ENCODE measurements around the gene NDUFB10.
A peak's percentile ranks its signal among the peaks of the same experiment; 100 is the strongest.
"Not testable (repeated sequence)": the region's sequence is repeated elsewhere in the genome, so short reads cannot be mapped to it uniquely, and the experiment has no call there.

The NDUFB10 gene

DNA sequence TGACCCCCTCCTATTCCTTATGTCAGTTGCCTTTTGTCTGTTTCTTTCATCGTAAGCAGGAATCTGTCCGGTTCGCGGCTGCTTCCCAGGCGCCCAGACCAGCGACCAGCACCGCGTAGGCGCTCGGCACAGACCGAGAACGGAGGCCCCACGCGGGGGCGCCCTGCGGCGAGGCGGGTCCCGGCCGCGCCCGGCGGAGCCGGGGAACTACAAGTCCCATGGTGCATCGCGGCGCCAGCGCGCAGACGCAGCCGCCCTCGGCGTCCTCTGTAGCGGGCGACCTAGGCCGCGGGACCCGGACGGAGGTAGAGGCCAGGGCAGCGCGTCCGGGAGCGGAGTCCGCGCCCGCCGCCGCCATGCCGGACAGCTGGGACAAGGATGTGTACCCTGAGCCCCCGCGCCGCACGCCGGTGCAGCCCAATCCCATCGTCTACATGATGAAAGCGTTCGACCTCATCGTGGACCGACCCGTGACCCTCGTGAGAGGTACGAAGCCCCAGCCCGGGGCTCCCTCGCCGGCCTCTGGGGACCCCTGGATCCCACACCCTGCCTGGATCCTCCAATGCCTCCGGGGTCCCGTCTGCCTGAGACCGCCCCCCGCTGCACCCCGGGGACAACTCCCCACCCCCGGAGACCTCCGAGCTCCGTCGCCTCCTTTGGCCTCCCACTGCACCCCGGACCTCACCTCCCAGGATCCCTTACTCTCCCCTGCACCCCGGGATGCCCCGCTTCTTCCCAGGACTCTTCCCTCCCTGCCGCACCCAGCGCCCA lies at the start of gene NDUFB10:
Gene NDUFB10, plus strand, starts transcription at position 270 of the 771 bp plus-strand sequence. Its CDS starts 87 bp downstream, at position 357.
- DNase-seq, result peak; percentile 66

DNA sequence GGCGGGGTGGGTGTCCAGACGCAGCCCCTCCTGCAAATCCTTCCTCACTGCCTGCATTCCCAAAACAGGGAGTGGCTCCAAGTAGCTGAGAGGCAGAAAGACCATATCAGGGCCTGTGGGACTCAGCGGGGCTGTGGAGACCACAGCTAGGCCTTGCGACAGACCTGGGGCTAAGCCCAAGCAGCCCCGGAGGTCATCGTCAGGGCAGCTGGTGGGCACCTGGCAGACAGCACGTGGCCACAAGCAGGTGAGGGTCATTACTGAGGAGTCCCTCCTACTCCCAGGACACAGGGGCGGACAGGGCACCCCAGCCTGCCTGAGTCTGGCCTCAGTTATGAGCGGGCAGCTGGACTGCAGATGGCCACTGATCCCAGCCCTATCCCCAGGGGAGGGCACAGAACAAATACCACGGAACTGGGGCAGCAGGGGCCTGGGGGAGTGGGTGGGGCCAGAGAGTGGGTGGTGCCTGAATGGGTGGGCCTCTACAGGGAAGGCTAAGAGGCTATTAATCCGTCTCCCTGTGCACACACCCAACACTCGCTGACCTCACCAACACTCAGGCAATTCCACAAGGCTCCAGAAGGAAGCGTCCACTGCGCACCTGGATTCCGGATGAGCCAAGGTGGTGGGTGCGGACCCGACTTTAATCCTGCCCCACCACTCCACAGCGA lies 49.6 kb upstream of the NDUFB10 start:
- no peak for DNase-seq

DNA sequence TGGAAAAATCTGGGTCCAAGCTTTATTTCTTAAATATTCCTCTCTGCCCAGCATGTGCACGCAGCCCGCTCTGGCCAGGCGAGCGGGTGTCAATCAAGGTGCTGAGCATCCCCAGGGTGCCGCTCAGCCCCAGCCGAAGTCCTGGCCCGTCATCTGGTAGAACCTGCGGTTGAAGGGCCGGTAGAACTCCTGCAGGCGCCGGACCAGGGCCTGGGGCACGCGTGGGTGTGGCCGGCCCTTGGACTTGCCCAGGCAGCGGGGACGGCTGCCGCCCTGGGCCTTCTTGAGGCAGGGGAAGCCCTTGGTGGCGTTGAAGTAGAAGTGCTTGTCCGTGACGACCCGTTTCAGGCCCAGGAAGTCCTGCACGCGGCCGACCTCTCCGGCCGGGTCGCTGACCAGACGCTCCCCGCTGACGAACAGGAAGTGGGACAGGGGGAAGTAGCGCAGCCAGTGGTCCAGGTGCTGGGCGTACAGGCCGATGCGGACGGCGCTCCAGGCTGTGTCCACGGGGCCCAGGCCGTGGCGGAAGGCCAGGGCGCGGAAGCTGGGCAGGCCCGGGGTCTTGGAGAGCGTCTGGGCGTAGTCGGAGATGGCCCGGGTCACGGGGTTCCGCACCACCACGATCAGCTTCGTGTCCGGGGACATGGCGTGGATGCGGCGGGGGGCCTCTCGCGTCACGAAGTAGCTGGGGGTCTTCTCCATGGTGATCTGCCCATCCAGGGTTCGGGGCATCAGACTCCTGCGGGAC lies 47.7 kb upstream of the NDUFB10 start:
- DNase-seq, result no peak

DNA sequence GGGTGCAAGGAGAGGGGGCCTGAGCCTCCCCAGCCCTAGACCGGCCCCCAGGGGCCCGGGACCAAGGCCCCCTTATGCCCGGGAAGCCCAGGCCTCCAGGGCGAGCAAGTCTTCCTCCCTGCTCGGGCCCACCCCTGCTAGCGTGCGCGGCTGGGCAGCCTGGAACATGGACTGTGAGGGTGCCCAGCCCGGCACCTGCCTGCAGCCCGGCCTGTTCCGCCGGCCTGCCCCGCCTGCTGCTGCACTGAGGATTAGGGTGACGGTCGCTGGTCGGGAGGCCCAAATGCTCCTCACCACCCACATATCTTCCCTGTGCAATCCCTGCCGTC lies 47.2 kb upstream of the NDUFB10 start:
- DNase-seq, result no peak

DNA sequence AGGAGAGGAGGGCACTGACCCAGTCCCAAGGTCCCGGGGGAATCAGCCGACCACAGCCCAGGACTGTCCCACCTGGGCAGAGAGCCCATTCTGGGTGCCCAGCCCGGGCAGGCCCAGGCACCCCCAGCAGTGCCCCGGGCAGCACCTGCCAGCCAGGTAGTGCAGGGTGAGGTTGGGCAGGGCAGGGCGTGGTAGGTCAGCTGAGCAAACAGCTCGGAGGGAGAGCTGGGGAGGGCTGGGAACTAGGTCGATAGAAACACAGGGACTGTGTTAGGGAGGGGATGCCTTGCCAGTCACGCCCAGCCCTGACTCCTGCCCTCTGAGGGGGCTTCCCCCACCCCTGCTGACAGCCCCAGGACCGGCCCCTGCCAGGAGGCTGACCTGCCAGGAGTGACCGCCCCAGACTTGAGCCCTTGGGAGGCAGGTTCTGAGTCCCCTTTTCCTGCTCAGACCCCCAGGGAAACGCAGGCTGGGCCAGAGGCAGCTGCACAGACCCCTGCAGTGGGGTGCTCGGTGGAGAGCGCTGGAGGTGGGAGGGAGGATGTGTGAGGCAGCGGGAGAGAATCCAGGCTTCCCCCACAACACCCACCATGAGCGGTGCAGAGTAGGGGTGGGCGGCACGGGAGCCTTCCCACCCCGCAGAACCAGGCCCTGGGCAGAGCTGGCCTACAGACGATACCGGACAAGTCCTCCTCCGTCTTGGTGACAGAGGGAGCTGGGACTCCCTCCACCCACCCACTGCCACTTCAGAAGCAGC lies 45.8 kb upstream of the NDUFB10 start:
- DNase-seq, result no peak

DNA sequence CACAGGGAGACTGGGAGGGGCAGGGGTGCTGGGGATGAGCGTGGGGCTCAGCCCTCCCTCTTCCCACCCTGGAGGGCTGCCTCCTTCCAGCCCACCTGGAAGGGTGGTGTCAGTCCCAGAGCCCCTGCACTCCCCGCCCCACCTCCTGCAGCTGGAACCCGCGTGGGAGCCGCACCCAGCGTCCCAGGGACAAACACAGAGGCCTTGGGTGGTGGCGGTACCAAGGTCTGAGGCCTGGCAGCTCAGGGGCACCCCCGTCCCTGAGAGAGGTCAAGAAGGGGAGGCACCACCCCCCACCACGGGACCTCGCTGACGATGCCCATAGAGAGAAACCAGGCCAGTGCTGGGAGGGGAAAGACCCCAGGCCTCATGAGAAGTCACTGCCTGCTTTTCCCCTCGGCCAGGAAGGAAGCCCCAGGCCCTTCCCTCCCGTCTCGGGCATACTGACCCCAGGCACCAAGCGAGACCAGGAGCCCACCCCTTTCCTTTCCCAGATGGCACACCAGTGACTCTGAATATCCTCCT lies 45.2 kb upstream of the NDUFB10 start:
- no peak for DNase-seq

DNA sequence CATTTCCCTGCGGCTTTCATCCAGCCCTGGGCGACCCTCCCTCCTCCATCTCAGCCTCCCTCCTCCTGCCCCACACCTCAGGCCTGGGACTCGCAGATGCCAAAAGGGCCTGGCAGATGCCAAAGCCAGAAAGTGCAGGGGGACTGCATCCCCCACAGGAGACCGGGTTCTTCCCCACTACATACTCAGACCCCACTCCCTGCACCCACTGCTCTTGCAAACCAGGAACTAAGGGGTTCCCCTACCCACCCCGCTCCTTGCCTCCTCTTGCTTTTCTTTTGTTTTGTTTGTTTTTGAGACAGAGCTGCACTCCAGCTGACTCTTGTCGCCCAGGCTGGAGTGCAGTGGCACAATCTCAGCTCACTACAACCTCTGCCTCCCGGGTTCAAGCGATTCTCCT lies 44.4 kb upstream of the NDUFB10 start:
- DNase-seq, result no peak

DNA sequence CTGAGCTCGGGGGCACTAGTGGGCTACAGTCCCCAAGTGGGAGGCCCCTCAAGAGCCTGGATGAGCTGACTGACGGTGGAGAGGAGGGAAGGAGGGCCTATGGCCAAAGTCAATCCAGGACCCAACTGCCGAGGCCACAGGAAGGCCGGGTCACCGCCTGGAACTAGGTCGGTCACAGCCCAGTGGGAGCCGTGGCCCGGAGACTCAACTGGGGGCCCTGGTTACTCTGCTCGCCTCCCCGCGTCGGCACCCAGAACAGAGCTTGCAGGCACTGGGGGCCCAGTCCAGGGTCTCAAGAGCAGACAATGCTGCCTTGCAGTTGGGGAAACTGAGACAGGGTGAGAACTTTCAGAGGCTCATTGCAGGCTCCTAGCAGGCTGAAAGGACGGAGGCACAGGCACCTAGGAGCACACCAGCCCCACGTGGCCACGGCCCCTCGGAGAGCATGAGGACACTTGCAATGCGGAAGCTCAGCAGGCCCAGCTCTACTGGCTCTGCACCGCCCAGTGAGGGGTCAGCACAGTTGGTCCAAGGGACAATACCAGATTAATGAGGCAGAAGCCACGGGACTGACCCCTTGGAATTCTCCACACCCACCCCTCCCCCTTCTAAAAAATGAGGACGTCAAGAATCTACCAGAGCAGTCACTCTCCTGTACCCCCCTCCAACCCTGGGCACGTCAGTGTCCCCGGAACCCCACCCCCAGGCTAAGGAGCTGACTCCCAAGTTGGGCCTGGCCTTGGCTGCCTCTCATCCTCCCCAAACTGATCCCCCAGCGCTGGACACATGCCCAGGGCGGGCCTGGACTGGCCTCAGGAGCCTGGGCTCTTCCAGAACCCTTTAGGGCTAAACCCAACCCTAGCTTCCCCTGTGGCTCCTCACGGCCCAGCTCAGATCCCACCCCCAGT lies 43.4 kb upstream of the NDUFB10 start:
- no peak for DNase-seq

DNA sequence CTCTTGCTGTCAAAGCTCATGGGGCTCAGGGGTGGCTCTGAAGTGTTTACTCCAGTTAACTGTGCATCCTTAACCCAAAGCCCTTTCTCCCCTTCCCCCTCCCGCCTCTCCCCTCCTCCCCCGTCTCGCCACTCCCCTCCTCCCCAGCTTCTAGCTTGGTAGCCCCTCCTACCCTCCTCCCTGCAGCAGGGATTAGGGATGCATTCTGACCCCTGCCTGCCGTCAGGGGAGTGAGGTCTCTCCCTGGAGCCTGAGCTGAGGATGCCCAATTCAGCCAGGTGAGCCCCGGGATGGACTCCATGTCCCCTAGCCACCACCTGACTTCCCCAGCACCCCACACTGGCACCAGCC lies 42.7 kb upstream of the NDUFB10 start:
- DNase-seq, result no peak

DNA sequence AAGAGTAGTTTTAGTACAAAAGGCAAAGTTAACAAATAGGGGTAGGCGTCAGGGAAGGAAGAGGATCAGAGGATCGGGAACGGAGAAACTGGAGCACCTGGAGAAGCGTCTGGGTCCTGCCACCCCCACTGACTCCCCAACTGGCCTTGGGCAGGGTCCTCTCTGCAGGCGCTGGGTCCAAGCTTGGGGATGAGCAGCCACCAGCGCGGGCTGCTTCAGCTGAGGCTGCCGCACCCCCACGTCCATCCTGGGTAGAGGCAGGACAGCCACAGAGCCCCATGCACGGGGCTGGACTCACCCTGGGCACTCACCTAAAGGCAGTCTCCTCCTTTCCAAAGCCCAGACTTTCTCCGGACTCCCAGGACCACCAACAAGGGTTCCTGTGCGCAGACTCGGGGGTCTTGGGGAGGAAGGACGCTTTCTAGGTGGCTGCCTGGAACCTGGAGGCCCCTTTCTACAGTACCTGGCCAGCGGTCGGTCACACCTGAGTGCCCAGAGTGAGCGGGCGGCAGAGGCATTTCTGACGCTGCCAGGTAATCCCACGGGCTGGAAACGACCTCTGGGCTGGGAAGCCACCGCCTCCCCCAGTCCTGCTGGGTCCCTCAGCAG lies 42.2 kb upstream of the NDUFB10 start:
- no peak for DNase-seq

DNA sequence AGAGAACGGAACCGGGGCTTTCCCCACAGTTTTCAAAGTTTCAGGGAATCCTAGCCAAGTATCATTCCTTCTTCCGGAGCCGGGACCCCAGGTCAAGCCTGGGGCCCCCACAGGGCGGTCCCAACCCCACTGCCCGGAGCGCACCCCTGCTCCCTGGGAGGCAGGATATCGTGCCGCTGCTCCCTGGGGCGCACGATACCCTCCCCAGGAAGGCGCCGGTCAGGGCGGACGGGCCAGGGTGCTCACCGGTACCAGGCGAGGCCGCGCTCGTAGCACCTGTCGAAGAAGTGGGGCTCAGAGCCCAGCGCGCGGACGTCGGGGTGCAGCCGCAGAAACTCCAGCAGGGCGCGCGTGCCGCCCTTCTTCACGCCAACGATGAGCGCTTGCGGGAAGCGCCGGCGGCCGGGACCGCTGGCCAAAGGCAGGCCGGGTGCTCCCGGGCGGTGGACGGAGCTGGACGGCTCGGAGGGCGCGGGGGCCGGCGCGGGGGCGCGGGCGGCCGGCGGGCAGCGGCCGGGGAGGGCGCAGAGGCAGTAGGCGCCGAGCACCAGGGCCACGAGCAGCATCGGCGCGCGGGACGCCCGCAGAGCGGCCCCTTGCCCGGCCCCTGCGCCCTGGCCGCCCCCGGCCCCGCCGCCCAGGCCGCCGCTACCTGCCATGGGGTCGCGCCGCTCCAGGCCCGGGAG lies 41.5 kb upstream of the NDUFB10 start:
- no peak for DNase-seq

DNA sequence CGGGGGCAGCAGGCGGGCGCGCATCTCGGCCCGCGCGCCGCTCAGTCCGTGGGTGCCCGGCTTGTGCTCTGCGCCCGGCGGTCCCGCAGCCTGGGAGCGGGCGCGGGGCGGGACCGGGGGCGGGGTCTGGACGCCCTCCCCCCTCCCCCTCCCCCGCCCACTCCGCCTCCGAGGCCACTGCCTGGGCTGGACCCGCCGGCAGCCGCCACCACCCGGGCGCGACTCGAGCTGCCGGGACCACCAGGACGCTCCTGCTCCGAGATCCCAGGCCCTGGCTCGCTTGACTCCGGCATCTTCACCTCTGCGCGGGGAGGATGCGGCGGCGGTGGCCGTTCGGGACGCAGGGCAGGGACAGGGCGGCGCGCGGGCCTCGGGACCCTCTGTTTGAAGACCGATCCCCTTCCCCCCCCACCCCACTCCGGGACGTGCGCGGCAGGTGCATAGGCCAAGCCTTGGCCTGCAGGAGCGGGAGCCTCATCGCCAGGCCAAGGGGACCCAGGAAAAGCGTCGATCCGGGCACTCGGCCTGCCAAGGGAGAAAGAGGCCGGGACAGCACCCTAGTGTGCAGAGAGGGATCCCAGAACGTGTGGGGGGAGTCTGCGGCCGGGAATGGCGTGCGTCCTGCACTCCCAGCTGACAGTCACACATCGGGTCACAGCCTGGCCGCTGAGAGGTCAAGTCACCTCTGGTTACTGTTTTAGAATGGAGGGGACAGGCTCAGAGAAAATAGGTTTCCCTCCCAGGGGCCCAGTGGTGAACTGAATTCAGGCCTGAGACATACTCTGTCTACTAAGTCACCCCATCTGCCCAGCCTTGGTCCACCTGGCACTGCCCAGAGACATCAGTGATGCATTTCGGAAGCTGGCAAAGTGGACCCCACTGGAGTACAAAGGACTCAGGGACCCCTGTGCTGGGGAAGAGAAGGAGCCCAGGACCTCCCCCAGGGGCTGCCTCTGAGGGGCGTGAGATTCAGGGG lies 40.7 kb upstream of the NDUFB10 start, which contains the start of gene HS3ST6:
Gene HS3ST6, minus strand, starts transcription at position 65 of the 976 bp plus-strand sequence. CDS start 92 bp downstream, outside the sequence.
- DNase-seq, result no peak

DNA sequence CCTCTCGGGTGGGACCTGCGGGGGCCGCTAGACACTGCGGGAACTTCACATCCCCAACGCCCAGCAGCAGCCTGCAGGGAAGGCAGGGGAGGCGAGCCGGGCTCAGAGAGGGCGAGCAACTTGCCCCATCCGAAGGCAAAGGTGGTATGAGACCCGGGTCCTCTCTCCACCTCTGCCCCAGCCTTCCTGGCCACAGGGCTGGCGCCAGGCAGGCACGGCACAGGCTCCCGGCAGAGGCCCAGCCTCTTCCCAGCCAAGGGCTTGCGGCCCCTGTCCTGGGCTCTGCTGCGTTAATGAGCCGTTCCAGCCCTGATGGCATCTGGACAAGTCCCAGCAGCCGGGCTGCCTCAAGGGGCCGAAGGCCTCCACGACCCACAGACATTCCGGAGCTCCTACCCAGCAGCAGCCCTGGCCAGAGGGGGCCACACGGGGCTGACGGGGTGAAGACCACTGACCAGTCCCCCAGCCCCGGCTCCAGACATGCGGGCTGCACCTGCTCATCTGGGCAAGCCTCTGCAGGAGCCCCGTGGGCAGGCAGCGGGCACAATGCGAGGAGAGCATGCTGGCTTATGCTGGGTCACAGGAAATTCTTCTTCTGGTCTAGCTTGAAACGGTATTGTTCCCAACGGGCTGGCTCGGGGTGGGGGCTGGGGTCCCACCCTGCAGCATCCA lies 39.9 kb upstream of the NDUFB10 start:
- no peak for DNase-seq

DNA sequence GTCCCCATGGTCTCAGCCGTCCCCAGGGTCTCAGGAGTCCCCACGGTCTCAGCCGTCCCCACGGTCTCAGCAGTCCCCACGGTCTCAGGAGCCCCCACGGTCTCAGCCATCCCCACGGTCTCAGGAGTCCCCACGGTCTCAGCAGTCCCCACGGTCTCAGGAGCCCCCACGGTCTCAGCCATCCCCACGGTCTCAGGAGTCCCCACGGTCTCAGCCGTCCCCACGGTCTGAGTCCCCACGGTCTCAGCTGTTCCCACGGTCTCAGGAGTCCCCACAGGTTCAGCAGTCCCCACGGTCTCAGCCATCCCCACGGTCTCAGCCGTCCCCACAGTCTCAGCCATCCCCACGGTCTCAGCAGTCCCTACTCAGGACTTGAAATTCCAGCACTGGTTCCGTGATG lies 39.2 kb upstream of the NDUFB10 start:
- not testable (repeated sequence) for DNase-seq

DNA sequence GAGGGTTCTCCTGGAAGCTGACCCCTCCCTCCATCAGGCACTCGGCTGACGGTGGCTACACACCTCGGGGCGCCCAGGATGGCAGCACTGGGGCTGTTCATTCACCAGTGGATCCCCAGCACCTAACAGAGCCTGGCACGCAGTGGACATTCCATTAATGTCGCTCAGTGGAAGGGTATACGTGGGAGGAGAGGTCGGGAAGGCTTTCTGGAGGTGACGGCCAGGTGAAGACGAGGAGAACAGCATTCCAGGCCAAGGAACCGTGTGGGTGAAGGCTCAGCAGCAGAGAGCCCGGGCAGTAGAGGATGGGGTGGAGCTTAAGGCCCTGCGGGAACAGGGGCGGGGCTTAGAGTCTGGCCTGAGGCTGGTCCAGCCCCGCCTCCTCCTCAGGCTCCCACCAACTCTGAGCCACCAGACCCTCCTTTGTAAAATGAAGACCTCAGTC lies 38.6 kb upstream of the NDUFB10 start:
- no peak for DNase-seq

DNA sequence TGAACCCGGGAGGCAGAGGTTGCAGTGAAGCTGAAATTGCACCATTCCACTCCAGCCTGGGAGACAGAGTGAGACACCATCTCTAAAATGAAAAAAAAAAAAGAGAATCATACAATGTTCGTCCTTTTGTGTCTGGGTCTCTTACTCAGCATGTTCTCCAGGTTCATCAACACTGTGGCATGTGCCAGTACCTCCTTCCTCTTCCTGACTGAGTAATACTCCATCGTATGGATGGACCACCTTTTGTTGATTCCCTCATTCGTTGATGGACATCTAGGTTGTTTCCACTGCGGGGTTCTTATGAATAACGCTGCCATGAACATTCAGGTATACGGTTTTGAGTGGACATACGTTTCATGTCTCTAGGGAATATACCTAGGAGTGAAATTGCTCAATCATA lies 37.0 kb upstream of the NDUFB10 start:
- DNase-seq, result no peak

DNA sequence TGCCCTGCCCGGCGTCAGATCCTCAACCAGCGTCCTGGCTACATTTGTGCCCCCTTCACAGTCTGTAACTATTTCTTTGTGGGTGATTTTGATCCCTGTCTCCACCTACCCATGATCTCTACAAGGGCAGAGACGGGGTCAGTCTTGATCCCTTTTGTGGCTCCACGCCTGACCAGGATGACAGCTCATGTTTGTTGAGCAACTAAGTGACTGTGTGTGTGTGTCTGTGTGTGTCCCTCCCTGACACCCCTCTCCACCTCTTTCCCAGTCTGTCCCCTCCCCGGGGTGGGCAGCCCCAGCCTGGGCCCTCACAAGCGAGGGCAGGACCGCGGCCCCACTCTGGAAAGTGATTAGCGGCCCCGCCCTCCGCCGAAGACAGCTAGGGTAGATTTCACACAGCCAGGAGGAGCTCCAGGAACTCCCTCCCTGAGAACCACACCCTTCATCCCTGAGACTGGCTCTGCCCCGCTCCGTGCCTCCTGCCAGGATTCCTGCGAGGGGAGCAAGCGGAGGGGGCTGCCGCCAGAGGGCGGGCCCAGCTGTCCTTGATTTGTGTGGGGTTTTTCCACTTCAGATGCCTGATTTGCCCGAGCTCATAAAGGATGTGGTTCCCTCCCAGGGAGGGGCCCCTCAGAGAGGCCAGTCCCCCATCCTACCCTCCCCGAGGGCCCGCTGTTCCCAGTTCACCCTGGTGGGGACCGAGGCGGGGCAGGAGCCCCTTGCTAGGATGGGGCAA lies 35.9 kb upstream of the NDUFB10 start:
- DNase-seq, result no peak

DNA sequence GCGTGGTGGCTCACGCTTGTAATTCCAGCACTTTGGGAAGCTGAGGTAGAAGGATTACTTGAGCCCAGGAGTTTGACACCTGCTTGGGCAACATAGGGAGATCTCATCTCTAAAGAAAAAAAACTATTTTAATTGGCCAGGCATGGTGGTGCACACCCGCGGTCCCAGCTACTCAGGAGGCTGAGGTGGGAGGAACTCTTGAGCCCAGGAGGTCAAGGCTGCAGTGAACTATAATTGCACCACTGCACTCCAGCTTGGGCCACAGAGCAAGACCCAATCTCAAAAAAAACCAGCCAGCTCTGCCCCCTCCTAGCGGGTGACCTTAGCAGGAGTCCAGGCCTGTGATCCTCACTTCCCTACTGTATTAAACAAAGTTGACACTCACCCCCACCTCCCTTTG lies 35.2 kb upstream of the NDUFB10 start:
- DNase-seq, result no peak
